Suprapubic skin (tissue), 3 donors: ENCODE results near the gene GRIFIN.

ENCODE experiments used
- CTCF ChIP-seq, 2 donors: fragments of 200-600 bp in 1 of 2; fragments of 450-650 bp in 1 of 2; sonication (generic) in 1 of 2; IDR thresholded peaks; one replicate each; pipeline ENCODE4 v1.5.1; 2016 to 2019; ENCODE audit warnings: antibody characterized with exemption in 2 of 2, mild to moderate bottlenecking in 1 of 2, moderate library complexity in 1 of 2
- POLR2A ChIP-seq, 2 donors: fragments of 450-650 bp; IDR thresholded peaks; one replicate each; pipeline ENCODE4 v1.6.1; 2017; ENCODE audit warnings: antibody characterized with exemption in 2 of 2, mild to moderate bottlenecking in 2 of 2, moderate library complexity in 2 of 2

GRCh38 chr7:2466675-2467074, 9.5 kb downstream of the GRIFIN start:
- TF ChIP-seq CTCF (IDR thresholded peaks at IDR 0.05), result no peak
- no peak for TF ChIP-seq POLR2A (IDR thresholded peaks at IDR 0.05)
